ENCODE data around the gene SORCS2. TPM values are rescaled to one million over a fixed set of nuclear protein-coding genes. Genes with fewer than 3 reads are reported as not detected.

The SORCS2 gene
- total and polyA plus RNA-seq, 2 of the 8 experiments (the other 6 are each of a cell fraction or from before 2014, with no cell fraction given) = 0.36 to 1.8 TPM

- no peak for TF ChIP-seq USF2 (IDR thresholded peaks at IDR 0.05; ENCODE audit: low read length)
- no peak for TF ChIP-seq POLR2A (IDR thresholded peaks at IDR 0.05; ENCODE audit: control extremely low read depth in 1 of 2, low read depth in 2 of 2, low read length in 2 of 2)
- TF ChIP-seq NANOG (IDR thresholded peaks at IDR 0.05; ENCODE audit: insufficient read depth, low read depth, low read length, poor library complexity, severe bottlenecking) = no peak
- no peak for TF ChIP-seq RBBP5 (IDR thresholded peaks at IDR 0.05; ENCODE audit: borderline replicate concordance, low read depth, low read length)
- no peak for TF ChIP-seq TEAD4 (IDR thresholded peaks at IDR 0.05; ENCODE audit: low read depth, low read length)
- TF ChIP-seq, protein P1, sequence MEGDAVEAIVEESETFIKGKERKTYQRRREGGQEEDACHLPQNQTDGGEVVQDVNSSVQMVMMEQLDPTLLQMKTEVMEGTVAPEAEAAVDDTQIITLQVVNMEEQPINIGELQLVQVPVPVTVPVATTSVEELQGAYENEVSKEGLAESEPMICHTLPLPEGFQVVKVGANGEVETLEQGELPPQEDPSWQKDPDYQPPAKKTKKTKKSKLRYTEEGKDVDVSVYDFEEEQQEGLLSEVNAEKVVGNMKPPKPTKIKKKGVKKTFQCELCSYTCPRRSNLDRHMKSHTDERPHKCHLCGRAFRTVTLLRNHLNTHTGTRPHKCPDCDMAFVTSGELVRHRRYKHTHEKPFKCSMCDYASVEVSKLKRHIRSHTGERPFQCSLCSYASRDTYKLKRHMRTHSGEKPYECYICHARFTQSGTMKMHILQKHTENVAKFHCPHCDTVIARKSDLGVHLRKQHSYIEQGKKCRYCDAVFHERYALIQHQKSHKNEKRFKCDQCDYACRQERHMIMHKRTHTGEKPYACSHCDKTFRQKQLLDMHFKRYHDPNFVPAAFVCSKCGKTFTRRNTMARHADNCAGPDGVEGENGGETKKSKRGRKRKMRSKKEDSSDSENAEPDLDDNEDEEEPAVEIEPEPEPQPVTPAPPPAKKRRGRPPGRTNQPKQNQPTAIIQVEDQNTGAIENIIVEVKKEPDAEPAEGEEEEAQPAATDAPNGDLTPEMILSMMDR (IDR thresholded peaks at IDR 0.05; ENCODE audit: control extremely low read depth in 1 of 3, insufficient read depth in 1 of 3, low read depth in 1 of 3, low read length in 3 of 3) = peak in 2 of 3 experiments; percentile 9 to 10; a peak in 2 of 4 replicates
- no peak for TF ChIP-seq BRCA1 (IDR thresholded peaks at IDR 0.05; ENCODE audit: low read depth, low read length)
- TF ChIP-seq RAD21 (IDR thresholded peaks at IDR 0.05 in 1 of 2, conservative IDR thresholded peaks at IDR 0.05 in 1 of 2; ENCODE audit: low read depth in 2 of 2, low read length in 2 of 2) = peak in 1 of 2 experiments; percentile 14; a peak in 1 of 4 replicates
- no peak for TF ChIP-seq PHF8 (conservative IDR thresholded peaks at IDR 0.05; ENCODE audit: low read depth, low read length)
- no peak for TF ChIP-seq SIX5 (IDR thresholded peaks at IDR 0.05; ENCODE audit: low read depth, low read length)
- TF ChIP-seq KDM1A (IDR thresholded peaks at IDR 0.05; ENCODE audit: borderline replicate concordance, low read length) = no peak
These were observed 131.7 kb downstream of the SORCS2 start (continued) for GRCh38 chr4:7323872-7324650.
